ENCODE measurements around the gene ZNF749.

Gene ZNF749

DNA sequence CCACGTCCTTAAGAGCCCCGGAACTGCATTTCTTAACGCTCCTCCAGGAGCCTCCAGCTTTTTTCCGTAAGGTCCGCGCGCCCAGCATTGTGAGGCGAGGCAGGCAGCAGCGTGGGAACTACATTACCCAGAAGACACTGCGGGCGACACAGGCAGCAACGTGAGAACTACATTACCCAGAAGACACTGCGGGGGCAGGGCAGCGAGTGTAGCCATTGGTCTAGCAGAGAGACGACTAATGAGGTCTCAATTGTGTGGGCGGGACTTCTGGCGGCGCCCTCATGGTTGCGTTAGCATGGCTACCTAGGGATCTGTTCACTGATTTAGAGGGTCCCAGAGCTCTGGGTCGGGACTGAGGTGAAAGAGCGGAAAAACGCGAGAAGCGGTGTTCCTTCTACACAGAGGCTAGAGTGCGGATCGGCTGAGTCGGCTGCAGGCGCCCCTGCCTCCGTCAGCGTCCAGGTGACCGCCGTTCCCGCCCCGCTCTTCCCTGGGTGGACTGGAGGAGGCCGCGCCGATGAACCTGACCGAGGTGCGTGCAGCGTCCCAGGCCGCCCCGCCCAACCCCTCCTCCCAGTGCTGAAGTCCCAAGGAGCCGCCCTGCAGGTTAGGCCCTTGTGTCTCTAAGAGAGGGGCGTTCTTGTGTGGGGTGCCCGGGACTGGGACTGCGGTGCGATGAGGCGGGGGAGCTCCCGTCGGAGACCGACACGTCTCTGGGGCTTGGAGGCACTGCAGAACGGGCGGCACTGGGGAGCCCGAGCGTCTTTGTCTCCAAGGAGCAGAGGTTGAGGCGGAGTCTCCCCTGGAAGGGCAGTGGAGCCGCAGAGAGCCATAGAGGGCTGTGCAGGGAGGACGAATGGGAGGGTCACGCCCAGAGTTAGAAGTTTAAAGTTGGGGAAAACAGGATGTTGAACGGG is at the start of gene ZNF749:
TSS of gene ZNF749 (plus strand) at position 264 of the 917 bp plus-strand sequence. CDS start at position 518, 254 bp downstream.
- DNase-seq (ENCODE audit: low read depth) = peak; percentile 95

DNA sequence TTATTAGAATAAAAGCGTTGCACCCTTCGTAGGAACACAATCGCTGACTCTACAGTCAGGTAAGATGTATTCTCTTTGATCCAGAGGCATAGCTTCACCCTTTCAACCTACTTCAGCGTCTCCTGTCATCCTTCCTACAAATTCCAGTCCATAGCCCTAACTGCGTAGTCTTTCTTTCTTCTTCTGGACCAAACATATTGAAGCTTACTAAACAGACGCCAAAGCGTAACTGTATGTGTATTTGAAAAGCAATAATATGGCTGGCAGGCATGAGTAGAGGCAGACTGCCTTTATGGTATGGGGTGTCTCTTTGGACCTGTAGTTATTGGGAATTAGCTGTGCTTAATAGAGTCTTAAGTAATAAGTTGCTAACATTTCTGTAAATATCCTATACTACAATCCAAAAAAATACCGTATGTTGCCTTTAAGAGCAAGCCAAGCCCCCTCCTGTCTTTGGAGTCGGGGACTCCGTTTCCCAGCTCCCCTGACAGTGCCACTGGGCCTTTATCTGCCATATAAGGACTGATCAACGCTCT is 45.9 kb upstream of the ZNF749 start:
- DNase-seq (ENCODE audit: low read depth) = no peak

DNA sequence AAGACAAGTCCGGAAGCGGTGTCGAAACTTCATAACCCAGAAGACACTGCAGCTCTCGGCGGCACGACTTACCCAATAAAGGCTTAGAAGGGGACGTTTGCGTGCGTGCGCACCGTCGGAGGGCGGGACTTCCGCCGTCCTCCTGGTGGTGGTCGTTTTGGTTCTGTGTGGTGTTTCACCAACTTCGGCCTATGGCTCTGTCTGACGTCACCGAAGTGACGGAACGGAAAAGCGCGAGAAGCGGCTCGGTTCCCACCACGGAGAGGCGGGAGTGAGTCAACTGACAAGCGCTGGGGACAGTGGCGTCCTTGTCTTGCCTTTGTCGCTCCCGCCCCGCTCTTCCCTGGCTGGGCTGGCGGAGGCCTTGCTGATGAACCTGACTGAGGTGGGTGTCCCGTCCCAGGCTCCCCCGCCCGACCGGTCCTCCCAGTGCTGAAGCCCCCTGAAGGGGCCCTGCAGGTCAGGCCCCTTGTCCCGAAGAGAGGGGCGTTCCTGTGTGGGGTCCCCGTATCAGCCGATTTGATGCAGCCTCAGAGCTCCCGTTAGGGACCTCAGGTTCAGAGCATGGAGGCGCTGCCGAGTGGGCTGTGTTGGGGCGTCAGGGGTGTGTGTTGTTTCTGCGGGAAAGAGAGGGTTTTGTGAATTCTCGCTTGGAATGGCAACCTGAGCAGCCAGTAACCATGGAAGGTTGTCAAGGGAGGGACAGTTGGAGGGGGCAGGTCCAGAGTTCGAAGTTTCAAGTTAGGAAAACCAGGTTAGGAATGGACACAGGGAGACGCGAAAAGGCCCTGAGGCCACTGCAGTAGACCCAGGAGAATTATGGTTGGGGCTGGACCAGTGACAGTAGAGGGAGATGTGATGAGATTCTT is 45.2 kb upstream of the ZNF749 start, which contains the start of gene ZNF548:
TSS of gene ZNF548 (plus strand) at position 125 of the 869 bp plus-strand sequence. CDS start at position 371, 246 bp downstream.
- DNase-seq (ENCODE audit: low read depth) = peak; percentile 97

DNA sequence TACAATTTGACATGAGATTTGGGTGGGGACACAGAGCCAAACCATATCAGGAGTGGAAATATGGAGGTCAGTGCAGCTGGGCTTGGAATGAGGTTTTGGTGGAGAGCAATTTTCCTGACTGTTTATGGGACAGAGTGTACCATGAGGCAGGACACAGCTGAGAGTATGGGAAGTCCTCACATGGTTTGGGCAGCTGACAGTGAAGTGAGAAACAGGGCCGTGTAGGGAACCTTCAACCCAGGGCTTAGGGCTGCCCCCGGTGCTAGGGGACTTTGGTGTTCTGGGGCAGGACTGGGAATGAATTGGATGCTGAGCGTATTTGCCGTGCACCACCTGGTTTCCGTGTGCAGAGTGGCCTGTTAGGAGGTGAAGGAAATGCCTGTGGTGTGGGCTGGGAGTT is 39.4 kb upstream of the ZNF749 start:
- no peak for DNase-seq (ENCODE audit: low read depth)

DNA sequence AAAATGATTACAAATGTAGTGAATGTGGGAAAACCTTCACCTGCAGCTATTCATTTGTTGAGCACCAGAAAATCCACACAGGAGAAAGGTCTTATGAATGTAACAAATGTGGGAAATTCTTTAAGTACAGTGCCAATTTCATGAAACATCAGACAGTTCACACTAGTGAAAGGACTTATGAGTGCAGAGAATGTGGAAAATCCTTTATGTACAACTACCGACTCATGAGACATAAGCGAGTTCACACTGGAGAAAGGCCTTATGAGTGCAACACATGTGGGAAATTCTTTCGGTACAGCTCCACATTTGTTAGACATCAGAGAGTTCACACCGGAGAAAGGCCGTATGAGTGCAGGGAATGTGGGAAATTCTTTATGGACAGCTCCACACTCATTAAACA is 36.3 kb upstream of the ZNF749 start:
- no peak for DNase-seq (ENCODE audit: low read depth)

DNA sequence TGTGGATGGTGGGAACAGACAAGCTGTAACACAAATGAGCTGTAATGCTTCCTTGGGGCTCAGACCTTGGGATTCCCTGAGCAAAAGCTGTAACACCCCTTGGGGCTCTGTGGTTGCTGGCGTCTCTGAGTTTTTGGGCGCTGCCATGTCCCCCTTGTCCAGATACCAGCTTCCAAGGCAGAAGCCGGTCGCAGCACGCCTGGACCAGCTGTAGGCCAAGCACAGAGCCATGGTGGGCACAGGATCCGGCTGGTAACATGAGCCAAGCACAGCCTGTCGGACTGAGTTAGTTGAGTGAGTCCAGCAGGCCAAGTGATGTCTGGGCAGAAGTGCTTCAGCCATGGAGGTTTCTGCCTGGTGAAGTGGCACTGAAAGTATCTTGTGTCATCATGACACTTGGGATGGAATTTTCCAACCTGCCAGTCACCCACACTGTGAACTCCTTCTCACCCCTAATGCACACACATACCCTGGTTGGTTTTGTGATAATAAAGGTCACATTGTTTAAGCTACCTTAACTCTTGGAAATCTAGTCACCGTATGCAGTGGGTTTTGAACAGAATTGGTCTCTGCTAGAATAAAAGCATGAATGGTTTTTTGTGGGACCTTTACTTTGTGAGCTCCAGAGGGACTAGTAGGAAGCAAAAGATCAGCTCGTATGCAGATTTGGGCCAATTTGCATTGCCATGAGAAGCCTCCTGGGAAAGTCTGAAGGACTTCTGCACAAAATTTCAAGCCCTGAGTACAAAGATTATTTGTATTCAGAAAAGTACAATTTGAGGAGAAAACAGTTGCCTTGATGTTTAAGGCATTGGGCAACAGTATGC is 31.2 kb upstream of the ZNF749 start:
- no peak for DNase-seq (ENCODE audit: low read depth)

DNA sequence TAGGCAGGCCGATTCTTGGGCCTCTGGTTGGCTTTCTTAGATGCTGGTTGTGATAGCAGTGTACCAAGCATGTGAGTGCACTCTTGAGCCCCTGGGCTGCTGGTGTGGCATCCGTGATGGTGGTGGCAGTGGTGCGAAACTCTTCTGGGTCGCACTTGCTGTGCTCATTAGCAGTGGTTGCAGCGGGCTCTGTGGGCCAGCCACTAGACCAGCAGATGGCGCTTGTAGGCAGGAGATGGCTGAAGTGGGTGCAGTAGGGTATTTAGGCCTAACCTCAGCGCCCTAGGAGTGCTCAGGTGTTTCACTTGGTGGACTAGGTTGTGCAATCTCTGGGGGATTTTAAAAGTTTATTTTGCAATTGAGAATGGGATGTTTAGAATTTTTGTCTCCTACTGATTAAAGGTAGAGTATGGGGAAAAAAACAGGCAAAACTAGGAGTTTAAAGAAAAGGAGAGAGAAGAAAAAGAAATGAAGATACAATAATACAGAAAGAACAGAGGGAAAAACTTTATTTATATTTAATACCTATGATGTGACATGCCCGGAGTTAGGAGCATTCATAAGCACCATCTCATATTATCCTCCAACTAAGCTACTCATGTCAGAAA is 28.5 kb upstream of the ZNF749 start:
- DNase-seq (ENCODE audit: low read depth) = peak; percentile 49

DNA sequence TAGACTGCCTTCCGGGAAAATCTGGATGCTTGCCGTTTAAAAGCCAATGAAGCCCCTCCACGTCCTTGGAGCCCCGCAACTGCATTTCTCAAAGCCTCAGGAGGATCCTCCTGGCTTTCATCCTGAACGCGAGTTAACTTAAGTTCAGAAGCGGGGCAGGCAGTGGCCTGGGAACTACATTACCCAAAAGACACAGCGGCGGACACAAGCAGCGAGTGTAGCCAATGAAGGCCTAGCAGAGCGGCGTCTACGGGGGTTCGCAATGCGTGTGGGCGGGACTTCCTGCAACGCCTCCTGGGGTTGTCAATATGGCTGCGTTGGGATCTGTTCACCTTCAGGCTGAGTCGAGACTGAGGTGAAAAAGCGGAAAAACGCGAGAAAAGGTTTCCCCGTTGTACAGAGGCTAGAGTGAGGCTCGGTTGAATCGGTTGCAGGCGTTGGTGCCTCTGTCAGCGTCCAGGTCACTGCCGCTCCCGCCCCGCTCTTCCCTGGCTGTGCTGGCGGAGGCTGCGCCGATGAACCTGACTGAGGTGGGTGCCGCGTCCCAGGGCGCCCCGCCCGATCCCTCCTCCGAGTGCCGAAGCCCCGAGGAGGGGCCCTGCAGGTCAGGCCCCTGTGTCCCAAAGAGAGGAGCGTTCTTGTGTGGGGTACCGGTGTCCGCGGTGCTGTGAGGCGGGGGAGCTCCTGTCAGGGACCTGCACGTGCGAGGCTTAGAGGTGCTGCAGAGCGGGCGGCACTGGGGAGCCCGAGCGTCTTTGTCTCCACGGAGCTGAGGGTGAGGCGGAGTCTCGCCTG is 24.1 kb upstream of the ZNF749 start, which contains the start of gene ZNF17:
TSS of gene ZNF17 (plus strand) at position 285 of the 795 bp plus-strand sequence. CDS start 2,455 bp downstream, outside the sequence.
- peak; percentile 89 for DNase-seq (ENCODE audit: low read depth)

DNA sequence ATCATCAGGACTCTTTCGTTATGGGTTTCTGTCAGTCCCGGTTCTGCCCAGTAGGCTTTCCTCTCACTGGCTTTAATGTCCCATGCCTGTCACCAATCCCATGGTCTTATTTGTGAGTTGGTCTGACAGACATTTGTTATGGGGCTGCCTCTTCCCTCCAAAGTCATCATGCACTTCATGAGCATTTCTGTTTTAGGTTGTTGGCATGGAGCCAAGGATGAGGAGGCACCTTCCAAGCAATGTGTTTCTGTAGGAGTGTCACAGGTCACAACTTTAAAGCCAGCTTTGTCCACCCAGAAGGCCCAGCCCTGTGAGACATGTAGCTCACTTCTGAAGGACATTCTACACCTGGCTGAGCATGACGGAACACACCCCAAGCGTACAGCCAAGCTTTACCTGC is 15.7 kb upstream of the ZNF749 start:
- DNase-seq (ENCODE audit: low read depth) = no peak

DNA sequence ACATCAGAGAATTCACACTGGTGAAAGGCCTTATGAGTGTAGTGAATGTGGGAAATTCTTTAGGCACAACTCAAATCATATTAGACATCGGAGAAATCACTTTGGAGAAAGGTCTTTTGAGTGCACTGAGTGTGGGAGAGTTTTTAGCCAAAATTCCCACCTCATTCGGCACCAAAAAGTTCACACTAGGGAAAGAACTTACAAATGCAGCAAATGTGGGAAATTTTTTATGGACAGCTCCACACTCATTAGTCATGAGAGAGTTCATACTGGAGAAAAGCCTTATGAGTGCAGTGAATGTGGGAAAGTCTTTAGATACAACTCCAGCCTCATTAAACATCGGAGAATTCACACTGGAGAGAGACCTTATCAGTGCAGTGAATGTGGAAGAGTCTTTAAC is 14.1 kb upstream of the ZNF749 start:
- DNase-seq (ENCODE audit: low read depth) = no peak

DNA sequence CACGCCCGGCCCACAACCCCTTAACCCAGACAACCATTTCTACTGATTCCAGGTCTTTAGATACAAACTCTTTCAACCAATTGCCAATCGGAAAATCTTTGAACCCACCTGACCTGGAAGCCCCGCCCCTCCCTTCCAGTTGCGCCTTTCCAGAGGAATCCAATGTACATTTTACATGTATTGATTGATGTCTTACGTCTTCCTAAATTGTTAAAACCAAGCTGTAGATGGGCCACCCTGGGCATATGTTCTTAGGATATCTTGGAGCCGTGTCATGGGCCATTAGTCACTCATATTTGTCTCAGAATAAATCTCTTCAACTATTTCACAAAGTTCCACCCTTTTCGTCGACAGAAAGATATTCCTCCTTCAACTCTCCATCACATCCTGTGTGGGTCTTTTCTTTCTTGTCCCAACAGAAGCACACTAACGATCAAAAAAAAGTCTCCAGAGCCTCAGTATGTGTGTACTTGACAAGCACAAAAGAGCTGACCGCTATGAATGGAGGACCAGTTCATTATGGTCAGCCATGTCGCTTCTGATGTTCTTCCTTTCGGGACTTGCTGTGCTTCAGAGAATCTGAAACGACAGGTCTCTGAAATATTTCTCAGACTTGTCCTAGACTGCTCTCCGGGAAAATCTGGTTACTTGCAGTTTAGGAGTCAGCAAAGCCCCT is 601 bp upstream of the ZNF749 start:
- DNase-seq (ENCODE audit: low read depth) = no peak

DNA sequence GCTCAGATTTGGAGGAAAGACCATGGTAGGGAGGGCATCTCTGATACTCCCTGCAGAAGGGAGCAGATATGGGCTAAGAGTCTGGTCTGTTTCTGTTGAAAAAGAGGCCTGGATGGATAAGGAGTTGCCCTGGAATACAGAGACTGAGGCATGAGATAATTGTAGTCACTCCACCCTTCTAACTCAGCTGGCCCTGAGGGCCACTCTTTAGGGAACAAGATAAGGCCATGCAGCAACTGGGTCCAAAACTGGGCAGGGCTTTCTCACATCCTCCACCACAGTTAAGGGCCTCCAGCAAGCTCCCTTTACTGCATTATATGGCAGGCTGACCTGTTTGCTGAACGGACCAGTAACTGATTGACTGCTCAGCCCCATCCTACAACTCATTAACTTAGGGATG is 1.3 kb downstream of the ZNF749 start:
- DNase-seq (ENCODE audit: low read depth) = no peak

DNA sequence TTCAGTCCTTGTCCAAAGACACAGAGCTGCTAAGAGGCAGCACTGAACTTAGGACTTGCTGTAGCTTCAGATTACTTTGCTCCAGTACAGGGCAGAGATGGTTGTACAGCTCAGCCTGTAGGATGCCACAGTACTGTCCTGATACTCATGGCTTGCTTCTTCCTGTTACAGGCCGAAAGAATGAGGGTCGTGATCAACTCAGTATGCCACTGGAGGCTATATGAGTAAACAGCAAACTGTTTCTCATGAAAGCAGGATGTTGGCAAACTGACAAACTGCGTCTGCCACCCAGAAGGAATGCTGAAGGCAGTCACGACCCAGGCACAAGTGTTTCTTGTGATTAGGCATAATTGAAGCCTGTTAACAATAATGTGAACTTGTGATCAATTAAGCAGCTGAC is 2.8 kb downstream of the ZNF749 start:
- DNase-seq (ENCODE audit: low read depth) = no peak

DNA sequence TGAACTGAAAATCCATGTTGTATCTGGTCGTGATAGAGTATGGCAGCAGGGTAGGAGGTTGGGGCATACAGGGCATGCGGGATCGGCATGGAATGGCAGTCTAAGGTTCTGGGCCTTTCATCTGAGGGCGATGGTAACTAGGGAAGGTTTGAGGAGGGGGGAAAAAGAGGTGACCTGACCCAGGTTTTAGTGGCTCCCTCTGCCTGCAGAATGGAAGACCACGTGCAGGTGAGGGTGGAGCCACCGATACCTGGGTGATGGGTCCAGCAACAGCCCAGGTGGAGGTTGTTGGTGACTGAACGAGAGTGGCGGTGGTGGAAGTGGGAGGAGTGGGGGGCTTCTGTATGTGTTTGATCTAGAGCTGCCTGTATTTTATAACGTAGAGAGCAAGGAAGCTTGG is 3.8 kb downstream of the ZNF749 start:
- no peak for DNase-seq (ENCODE audit: low read depth)

DNA sequence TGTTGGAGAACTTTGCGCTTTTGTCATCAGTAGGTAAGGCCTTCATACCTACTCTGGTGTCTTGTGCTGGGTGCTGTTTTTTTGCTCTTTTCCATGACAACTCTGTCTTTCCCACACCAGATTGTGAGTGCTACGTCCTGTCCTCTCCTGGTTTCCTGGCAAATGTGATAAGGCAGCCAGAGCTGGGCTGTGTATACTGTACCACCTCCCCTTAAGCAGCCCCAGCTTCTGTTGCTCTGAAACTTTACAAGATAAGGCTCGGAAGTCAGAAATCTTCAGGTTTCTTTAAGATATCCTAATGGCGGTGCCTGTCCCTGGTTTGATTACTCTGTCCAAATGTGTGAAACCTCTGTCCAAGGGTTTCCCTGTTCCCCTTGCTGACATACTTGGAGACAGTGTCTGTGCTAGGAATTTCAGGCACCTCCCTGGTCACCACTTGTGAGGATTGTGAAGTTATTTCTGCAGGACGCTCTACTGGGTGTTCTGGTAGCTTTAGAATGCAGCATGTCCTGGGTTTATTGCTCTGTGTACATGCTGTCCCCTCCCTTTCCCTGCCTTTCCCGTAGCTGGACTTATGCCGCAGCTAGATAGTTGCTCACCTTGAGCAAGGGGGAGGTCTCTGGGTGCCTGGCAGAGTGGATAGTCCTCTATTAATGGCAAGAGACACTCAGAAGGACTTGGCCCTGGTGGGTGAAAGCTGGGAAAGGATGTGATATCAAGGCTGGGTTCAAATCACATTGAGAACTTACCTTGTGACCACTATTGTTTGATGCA is 7.0 kb downstream of the ZNF749 start:
- DNase-seq (ENCODE audit: low read depth) = no peak

DNA sequence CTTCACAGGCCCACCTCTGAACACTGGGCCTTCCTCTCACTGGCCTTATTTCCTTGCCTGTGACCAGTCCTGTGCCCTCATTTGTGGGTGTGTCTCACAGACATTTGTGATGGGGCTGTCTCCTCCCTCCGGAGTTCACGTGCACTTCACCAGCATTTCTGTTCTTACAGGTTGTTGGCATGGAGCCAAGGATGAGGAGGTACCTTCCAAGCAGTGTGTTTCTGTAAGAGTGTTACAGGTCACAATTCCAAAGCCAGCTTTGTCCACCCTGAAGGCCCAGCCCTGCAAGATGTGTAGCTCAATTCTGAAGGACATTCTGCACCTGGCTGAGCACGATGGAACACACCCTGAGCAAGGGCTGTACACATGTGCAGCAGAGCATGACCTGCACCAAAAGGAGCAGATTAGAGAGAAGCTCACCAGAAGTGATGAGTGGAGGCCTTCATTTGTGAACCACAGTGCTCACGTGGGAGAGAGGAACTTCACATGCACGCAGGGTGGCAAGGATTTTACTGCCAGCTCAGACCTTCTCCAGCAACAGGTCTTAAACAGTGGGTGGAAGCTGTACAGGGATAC is 8.1 kb downstream of the ZNF749 start:
- DNase-seq (ENCODE audit: low read depth) = no peak

DNA sequence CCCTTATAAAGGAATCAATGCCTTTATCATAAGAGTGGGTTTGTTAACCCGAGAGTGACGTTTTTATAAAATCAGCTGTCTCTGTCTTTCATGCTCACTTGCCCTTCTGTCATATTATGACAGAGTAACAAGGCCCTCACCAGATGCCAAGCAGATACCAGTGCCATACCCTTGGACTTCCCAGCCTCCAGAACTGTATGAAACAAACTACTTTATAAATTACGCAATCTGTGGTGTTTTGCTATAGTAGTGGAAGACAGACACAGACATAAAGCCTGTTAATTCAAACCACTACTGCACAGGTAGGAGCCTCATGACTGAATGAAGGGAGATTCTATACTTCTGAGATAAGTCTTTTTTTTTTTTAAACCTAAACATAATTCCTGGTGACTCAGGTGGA is 17.2 kb downstream of the ZNF749 start:
- DNase-seq (ENCODE audit: low read depth) = no peak

DNA sequence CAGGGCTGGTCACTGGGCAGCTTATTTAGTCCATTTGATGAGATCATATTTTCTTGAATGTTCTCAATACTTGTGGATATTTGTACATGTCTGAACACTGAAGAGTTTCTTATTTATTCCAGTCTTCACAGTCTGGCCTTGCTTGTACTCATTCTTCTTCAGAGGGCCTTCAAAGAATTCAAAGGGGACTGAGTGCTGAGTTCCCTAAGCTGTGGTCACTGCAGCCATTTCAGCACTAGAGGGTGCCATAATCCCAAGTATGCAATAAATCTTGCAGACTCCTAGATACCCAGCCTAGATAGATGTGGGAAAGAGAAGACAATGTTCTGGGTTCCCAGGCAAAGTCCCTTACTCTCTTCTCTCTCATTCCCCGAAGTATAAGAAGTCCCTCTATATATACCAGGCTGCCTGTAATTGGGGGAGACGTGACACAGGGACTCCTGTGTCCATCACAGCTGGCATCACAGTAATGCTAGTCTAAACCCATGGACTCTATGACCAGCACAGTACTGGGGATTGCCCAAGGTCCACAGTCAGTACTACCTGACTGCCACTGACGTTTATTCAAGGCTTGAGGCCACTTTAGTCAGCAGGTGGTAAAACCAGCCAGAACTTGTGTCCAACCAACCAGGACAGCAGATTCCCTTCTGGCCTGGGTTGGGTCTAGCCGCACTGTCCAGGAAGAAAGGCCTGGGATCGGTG is 30.7 kb downstream of the ZNF749 start:
- DNase-seq (ENCODE audit: low read depth) = no peak
